ENCODE data around the gene FAM168B. TPM values are rescaled to one million over a fixed set of nuclear protein-coding genes. Genes with fewer than 3 reads are reported as not detected.

The FAM168B gene
- total and polyA plus RNA-seq, 2 of the 13 experiments (the other 11 are each of a cell fraction or from before 2014, with no cell fraction given), result 64.5 to 113 TPM

DNA sequence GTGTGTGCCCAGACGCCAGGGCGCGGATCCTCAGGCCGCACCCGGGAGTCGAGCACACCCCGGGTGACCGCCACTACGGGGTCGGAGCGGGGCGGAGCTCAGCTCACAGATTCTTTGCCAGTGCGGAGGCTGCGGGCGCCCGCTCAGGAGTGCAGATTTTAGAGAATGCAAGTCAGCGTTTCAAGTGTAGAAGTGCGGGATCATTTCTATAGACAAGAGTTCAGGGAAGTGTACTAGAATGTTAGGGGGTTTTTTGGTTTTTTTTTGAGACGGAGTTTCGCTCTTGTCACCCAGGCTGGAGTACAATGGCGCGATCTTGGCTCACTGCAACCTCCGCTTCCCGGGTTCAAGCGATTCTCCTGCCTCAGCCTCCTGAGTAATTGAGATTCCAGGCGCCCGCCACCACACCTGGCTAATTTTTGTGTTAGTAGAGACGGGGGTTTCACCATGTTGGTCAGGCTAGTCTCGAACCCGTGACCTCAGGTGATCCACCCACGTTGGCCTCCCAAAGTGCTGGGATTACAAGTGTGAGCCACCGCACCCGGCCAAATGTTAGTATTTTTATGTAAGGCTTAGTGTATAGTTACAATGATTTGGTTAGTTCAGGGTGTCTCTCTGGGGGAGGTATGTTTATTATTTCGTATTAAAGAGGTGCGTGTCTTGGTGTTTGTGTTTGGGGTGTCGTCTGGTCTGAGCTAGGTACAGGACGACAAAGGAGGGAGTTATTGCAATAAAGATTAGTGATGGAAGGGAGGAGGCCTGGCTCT lies 619 bp upstream of the FAM168B start (continued):
- TF ChIP-seq, protein P1, sequence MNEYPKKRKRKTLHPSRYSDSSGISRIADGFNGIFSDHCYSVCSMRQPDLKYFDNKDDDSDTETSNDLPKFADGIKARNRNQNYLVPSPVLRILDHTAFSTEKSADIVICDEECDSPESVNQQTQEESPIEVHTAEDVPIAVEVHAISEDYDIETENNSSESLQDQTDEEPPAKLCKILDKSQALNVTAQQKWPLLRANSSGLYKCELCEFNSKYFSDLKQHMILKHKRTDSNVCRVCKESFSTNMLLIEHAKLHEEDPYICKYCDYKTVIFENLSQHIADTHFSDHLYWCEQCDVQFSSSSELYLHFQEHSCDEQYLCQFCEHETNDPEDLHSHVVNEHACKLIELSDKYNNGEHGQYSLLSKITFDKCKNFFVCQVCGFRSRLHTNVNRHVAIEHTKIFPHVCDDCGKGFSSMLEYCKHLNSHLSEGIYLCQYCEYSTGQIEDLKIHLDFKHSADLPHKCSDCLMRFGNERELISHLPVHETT (CRISPR knock-in tag; conservative IDR thresholded peaks at IDR 0.05), result no peak
- no peak for TF ChIP-seq ZNF614 (CRISPR knock-in tag; IDR thresholded peaks at IDR 0.05; ENCODE audit: borderline replicate concordance)
- TF ChIP-seq, protein P2, sequence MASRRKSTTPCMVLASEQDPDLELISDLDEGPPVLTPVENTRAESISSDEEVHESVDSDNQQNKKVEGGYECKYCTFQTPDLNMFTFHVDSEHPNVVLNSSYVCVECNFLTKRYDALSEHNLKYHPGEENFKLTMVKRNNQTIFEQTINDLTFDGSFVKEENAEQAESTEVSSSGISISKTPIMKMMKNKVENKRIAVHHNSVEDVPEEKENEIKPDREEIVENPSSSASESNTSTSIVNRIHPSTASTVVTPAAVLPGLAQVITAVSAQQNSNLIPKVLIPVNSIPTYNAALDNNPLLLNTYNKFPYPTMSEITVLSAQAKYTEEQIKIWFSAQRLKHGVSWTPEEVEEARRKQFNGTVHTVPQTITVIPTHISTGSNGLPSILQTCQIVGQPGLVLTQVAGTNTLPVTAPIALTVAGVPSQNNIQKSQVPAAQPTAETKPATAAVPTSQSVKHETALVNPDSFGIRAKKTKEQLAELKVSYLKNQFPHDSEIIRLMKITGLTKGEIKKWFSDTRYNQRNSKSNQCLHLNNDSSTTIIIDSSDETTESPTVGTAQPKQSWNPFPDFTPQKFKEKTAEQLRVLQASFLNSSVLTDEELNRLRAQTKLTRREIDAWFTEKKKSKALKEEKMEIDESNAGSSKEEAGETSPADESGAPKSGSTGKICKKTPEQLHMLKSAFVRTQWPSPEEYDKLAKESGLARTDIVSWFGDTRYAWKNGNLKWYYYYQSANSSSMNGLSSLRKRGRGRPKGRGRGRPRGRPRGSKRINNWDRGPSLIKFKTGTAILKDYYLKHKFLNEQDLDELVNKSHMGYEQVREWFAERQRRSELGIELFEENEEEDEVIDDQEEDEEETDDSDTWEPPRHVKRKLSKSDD (CRISPR knock-in tag; IDR thresholded peaks at IDR 0.05; ENCODE audit: low read depth), result no peak
- TF ChIP-seq ZNF746 (CRISPR knock-in tag; IDR thresholded peaks at IDR 0.05), result no peak
- TF ChIP-seq, protein P3, sequence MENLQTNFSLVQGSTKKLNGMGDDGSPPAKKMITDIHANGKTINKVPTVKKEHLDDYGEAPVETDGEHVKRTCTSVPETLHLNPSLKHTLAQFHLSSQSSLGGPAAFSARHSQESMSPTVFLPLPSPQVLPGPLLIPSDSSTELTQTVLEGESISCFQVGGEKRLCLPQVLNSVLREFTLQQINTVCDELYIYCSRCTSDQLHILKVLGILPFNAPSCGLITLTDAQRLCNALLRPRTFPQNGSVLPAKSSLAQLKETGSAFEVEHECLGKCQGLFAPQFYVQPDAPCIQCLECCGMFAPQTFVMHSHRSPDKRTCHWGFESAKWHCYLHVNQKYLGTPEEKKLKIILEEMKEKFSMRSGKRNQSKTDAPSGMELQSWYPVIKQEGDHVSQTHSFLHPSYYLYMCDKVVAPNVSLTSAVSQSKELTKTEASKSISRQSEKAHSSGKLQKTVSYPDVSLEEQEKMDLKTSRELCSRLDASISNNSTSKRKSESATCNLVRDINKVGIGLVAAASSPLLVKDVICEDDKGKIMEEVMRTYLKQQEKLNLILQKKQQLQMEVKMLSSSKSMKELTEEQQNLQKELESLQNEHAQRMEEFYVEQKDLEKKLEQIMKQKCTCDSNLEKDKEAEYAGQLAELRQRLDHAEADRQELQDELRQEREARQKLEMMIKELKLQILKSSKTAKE (CRISPR knock-in tag; IDR thresholded peaks at IDR 0.05; ENCODE audit: borderline replicate concordance), result no peak
- TF ChIP-seq ZNF619 (CRISPR knock-in tag; IDR thresholded peaks at IDR 0.05), result 0 out of 2 replicates have a peak, but pooled peaks have one; percentile 5
- 0 out of 2 replicates have a peak, but pooled peaks have one; percentile 19 for TF ChIP-seq ZNF589 (CRISPR knock-in tag; conservative IDR thresholded peaks at IDR 0.05)
- TF ChIP-seq, protein P4, sequence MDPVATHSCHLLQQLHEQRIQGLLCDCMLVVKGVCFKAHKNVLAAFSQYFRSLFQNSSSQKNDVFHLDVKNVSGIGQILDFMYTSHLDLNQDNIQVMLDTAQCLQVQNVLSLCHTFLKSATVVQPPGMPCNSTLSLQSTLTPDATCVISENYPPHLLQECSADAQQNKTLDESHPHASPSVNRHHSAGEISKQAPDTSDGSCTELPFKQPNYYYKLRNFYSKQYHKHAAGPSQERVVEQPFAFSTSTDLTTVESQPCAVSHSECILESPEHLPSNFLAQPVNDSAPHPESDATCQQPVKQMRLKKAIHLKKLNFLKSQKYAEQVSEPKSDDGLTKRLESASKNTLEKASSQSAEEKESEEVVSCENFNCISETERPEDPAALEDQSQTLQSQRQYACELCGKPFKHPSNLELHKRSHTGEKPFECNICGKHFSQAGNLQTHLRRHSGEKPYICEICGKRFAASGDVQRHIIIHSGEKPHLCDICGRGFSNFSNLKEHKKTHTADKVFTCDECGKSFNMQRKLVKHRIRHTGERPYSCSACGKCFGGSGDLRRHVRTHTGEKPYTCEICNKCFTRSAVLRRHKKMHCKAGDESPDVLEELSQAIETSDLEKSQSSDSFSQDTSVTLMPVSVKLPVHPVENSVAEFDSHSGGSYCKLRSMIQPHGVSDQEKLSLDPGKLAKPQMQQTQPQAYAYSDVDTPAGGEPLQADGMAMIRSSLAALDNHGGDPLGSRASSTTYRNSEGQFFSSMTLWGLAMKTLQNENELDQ (CRISPR knock-in tag; IDR thresholded peaks at IDR 0.05; ENCODE audit: borderline replicate concordance), result no peak
- TF ChIP-seq, protein P5, sequence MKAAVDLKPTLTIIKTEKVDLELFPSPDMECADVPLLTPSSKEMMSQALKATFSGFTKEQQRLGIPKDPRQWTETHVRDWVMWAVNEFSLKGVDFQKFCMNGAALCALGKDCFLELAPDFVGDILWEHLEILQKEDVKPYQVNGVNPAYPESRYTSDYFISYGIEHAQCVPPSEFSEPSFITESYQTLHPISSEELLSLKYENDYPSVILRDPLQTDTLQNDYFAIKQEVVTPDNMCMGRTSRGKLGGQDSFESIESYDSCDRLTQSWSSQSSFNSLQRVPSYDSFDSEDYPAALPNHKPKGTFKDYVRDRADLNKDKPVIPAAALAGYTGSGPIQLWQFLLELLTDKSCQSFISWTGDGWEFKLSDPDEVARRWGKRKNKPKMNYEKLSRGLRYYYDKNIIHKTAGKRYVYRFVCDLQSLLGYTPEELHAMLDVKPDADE (CRISPR knock-in tag; IDR thresholded peaks at IDR 0.05), result no peak
- TF ChIP-seq ZNF230 (CRISPR knock-in tag; IDR thresholded peaks at IDR 0.05), result 0 out of 2 replicates have a peak, but pooled peaks have one; percentile 28
- no peak for TF ChIP-seq IKZF1 (IDR thresholded peaks at IDR 0.05)
- TF ChIP-seq ZFYVE20 (CRISPR knock-in tag; IDR thresholded peaks at IDR 0.05; ENCODE audit: borderline replicate concordance, low read depth), result no peak
- TF ChIP-seq ZSCAN31 (CRISPR knock-in tag; IDR thresholded peaks at IDR 0.05; ENCODE audit: low read depth), result no peak
- TF ChIP-seq, protein P6, sequence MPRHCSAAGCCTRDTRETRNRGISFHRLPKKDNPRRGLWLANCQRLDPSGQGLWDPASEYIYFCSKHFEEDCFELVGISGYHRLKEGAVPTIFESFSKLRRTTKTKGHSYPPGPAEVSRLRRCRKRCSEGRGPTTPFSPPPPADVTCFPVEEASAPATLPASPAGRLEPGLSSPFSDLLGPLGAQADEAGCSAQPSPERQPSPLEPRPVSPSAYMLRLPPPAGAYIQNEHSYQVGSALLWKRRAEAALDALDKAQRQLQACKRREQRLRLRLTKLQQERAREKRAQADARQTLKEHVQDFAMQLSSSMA (CRISPR knock-in tag; IDR thresholded peaks at IDR 0.05), result no peak
- TF ChIP-seq KLF12 (CRISPR knock-in tag; IDR thresholded peaks at IDR 0.05; ENCODE audit: borderline replicate concordance), result no peak

All from HepG2 (cell line).